HFF-Myc (cell line): ENCODE measurements around the gene KCNC4.

Experiments
- DNase-seq: peaks from one replicate; pipeline ENCODE4 v3.0.0-alpha.2; 2011; ENCODE audit warnings: low read depth; ENCODE audit errors: extremely low read depth
- H3K4me3 ChIP-seq: replicated peaks from 2 replicates; pipeline ENCODE4 v1.5.1; 2011; ENCODE audit warnings: low read depth, mild to moderate bottlenecking, control low read depth, low read length
- CTCF ChIP-seq: IDR thresholded peaks from 2 replicates; pipeline ENCODE4 v1.5.1; 2012; ENCODE audit warnings: mild to moderate bottlenecking, low read depth, low read length, control low read depth; ENCODE audit errors: missing control alignments

The KCNC4 gene

GRCh38 chr1:110203021-110203661, 7.0 kb upstream of the KCNC4 start:
- DNase-seq, result peak; percentile 46
- peak; percentile 83 for TF ChIP-seq CTCF
- no peak overlapping the region for H3K4me3 ChIP-seq

- no peak overlapping the region for H3K4me3 ChIP-seq
- TF ChIP-seq CTCF, result no peak
- DNase-seq, result no peak
Measured at GRCh38 chr1:110205156-110205555, 5.0 kb upstream of the KCNC4 start.

- DNase-seq, result no peak
- TF ChIP-seq CTCF, result no peak
- H3K4me3 ChIP-seq, result no peak overlapping the region
Measured at GRCh38 chr1:110205591-110206155, 4.4 kb upstream of the KCNC4 start.

- no peak overlapping the region for H3K4me3 ChIP-seq
- no peak for TF ChIP-seq CTCF
- no peak for DNase-seq
Measured at GRCh38 chr1:110206261-110206920, 3.7 kb upstream of the KCNC4 start.

GRCh38 chr1:110207831-110208230, 2.3 kb upstream of the KCNC4 start:
- no peak overlapping the region for H3K4me3 ChIP-seq
- TF ChIP-seq CTCF, result peak; percentile 89
- DNase-seq, result no peak

- DNase-seq, result no peak
- no peak for TF ChIP-seq CTCF
- H3K4me3 ChIP-seq, result peak overlapping the region; percentile 43
Measured at GRCh38 chr1:110208916-110209645, 1.0 kb upstream of the KCNC4 start.
